ENCODE data around the gene ZBTB40.

Gene ZBTB40

GRCh38 chr1:22521692-22522091 is 70.0 kb downstream of the ZBTB40 start:
- Histone ChIP-seq H3K79me2 (ENCODE audit: insufficient read depth, low read length) (no peaks in the 10 kb centered on the region), H2AFZ (ENCODE audit: low read depth, low read length, severe bottlenecking) (no peak overlapping the region), H3F3A (ENCODE audit: insufficient read depth) (no peaks in the 10 kb centered on the region), H3K27me3 (ENCODE audit: low read length) (no peaks in the 10 kb centered on the region), H3K9ac (ENCODE audit: low read length) (no peak overlapping the region), H3K9me2 (replicated peaks; ENCODE audit: insufficient read depth, low read length) (no peaks in the 10 kb centered on the region), H3K4me2 (ENCODE audit: low read depth, low read length, poor library complexity, severe bottlenecking) (no peak overlapping the region), H3K4me3 (ENCODE audit: insufficient read depth, low read length, poor library complexity, severe bottlenecking) (no peak overlapping the region), H3K27ac (ENCODE audit: low read depth, low read length) (no peak overlapping the region), H3K36me3 (ENCODE audit: low read length) (no peaks in the 10 kb centered on the region), H3K9me3 (ENCODE audit: insufficient read depth, low read length) (no peaks in the 10 kb centered on the region), H4K20me1 (ENCODE audit: low read depth, low read length) (no peaks in the 10 kb centered on the region)
- TF ChIP-seq EZH2phosphoT487 (conservative IDR thresholded peaks at IDR 0.05; ENCODE audit: low read length) = no peak
- no peak for TF ChIP-seq CTCF (IDR thresholded peaks at IDR 0.05; ENCODE audit: insufficient read depth, low read length, poor library complexity, severe bottlenecking)

- no peaks in the 10 kb centered on the region for H4K20me1 ChIP-seq (ENCODE audit: low read depth, low read length)
- no peaks in the 10 kb centered on the region for H3K36me3 ChIP-seq (ENCODE audit: low read length)
- H3K9me3 ChIP-seq (ENCODE audit: insufficient read depth, low read length) = no peaks in the 10 kb centered on the region
- H3K9me2 ChIP-seq (replicated peaks; ENCODE audit: insufficient read depth, low read length) = no peaks in the 10 kb centered on the region
- no peaks in the 10 kb centered on the region for H3F3A ChIP-seq (ENCODE audit: insufficient read depth)
- H2AFZ ChIP-seq (ENCODE audit: low read depth, low read length, severe bottlenecking) = no peak overlapping the region
- no peaks in the 10 kb centered on the region for H3K27me3 ChIP-seq (ENCODE audit: low read length)
- H3K27ac ChIP-seq (ENCODE audit: low read depth, low read length) = no peak overlapping the region
- H3K79me2 ChIP-seq (ENCODE audit: insufficient read depth, low read length) = no peaks in the 10 kb centered on the region
- H3K4me2 ChIP-seq (ENCODE audit: low read depth, low read length, poor library complexity, severe bottlenecking) = no peak overlapping the region
- no peak overlapping the region for H3K9ac ChIP-seq (ENCODE audit: low read length)
- no peak for TF ChIP-seq EZH2phosphoT487 (conservative IDR thresholded peaks at IDR 0.05; ENCODE audit: low read length)
- no peak for TF ChIP-seq CTCF (IDR thresholded peaks at IDR 0.05; ENCODE audit: insufficient read depth, low read length, poor library complexity, severe bottlenecking)
- no peak overlapping the region for H3K4me3 ChIP-seq (ENCODE audit: insufficient read depth, low read length, poor library complexity, severe bottlenecking)
Observed at GRCh38 chr1:22522221-22522743, 70.6 kb downstream of the ZBTB40 start.

GRCh38 chr1:22524481-22524880 is 72.8 kb downstream of the ZBTB40 start:
- Histone ChIP-seq H3K4me3 (ENCODE audit: insufficient read depth, low read length, poor library complexity, severe bottlenecking) (no peak overlapping the region), H3K27me3 (ENCODE audit: low read length) (no peaks in the 10 kb centered on the region), H3K9ac (ENCODE audit: low read length) (no peak overlapping the region), H2AFZ (ENCODE audit: low read depth, low read length, severe bottlenecking) (no peak overlapping the region), H3K79me2 (ENCODE audit: insufficient read depth, low read length) (no peaks in the 10 kb centered on the region), H3K9me2 (replicated peaks; ENCODE audit: insufficient read depth, low read length) (no peaks in the 10 kb centered on the region), H3K36me3 (ENCODE audit: low read length) (no peaks in the 10 kb centered on the region), H3F3A (ENCODE audit: insufficient read depth) (no peaks in the 10 kb centered on the region), H3K27ac (ENCODE audit: low read depth, low read length) (no peak overlapping the region), H4K20me1 (ENCODE audit: low read depth, low read length) (no peaks in the 10 kb centered on the region), H3K9me3 (ENCODE audit: insufficient read depth, low read length) (no peaks in the 10 kb centered on the region), H3K4me2 (ENCODE audit: low read depth, low read length, poor library complexity, severe bottlenecking) (no peak overlapping the region)
- TF ChIP-seq CTCF (IDR thresholded peaks at IDR 0.05; ENCODE audit: insufficient read depth, low read length, poor library complexity, severe bottlenecking) = no peak
